A549 (cell line): Measurements from ENCODE around the gene ABCC6. TPM values are rescaled to one million over a fixed set of nuclear protein-coding genes. Genes with fewer than 3 reads are reported as not detected.

Experiments
- ATAC-seq, 2 experiments: fragments of 200-7000 bp in 1 of 2; fragments of >200 bp in 1 of 2; cut with Nextera tagmentation in 1 of 2; cut with Tn5 transposase in 1 of 2; 3 replicates each; pipeline versions ENCODE4 v1.8.0 to v1.9.1; 2018 to 2020; ENCODE audit warnings: mild to moderate bottlenecking in 1 of 2, moderate library complexity in 1 of 2
- CTCF ChIA-PET: fragments of 300-600 bp; sonication (Branson Sonifier 250); formaldehyde crosslinking; extraction: SDS; loops from one replicate; lab custom pipeline; 2021; ENCODE audit warnings: antibody characterized with exemption, inconsistent platforms; lab: Yijun Ruan, JAX
- POLR2A ChIA-PET: fragments of 350-600 bp; formaldehyde crosslinking; extraction: SDS; loops from one replicate; lab custom pipeline; 2021; ENCODE audit warnings: antibody characterized with exemption, inconsistent platforms; lab: Yijun Ruan, JAX
- DNase-seq, 2 experiments: peaks; one replicate each; pipeline versions ENCODE4 v3.0.0 to v3.0.0-alpha.2; 2011 to 2016; ENCODE audit warnings: low read depth in 1 of 2, low spot score in 1 of 2
- FAIRE-seq: peaks from 2 replicates; lab custom pipeline; 2011; peaks lifted over from hg19 to GRCh38; lab: Jason Lieb, UNC
- H3K27ac ChIP-seq, 2 experiments: fragments of >200 bp; sonication (Bioruptor Twin); formaldehyde crosslinking; 3 replicates each; pipeline ENCODE4 v1.5.1; 2016 to 2017
- H3K4me1 ChIP-seq: fragments of >200 bp; sonication (Bioruptor Twin); formaldehyde crosslinking; 3 replicates; pipeline ENCODE4 v1.6.1; 2016
- H3K4me2 ChIP-seq: fragments of >200 bp; sonication (Bioruptor Twin); formaldehyde crosslinking; 3 replicates; pipeline ENCODE4 v1.6.1; 2016
- H3K4me3 ChIP-seq: fragments of >200 bp; sonication (Bioruptor Twin); formaldehyde crosslinking; 3 replicates; pipeline ENCODE4 v1.5.1; 2016
- H3K9me3 ChIP-seq: fragments of >200 bp; sonication (Bioruptor Twin); formaldehyde crosslinking; 3 replicates; pipeline ENCODE4 v1.6.1; 2016
- ATOH8 ChIP-seq: fragments of 250-450 bp; sonication (Bioruptor Pico); IDR thresholded peaks from 2 replicates; pipeline ENCODE4 v1.5.0; 2020; ENCODE audit warnings: low read depth, mild to moderate bottlenecking, moderate library complexity
- CBX2 ChIP-seq: fragments of 200-600 bp; sonication (generic); IDR thresholded peaks from 2 replicates; pipeline ENCODE4 v1.6.1; 2016; ENCODE audit warnings: low read depth, mild to moderate bottlenecking, borderline replicate concordance
- CHD4 ChIP-seq: fragments of 200-600 bp; sonication (generic); IDR thresholded peaks from 2 replicates; pipeline ENCODE4 v1.6.1; 2016; ENCODE audit warnings: antibody characterized with exemption, mild to moderate bottlenecking, borderline replicate concordance
- E2F6 ChIP-seq: IDR thresholded peaks from 2 replicates; pipeline ENCODE4 v1.6.1; 2012; ENCODE audit warnings: low read depth, borderline replicate concordance
- EHMT2 ChIP-seq: fragments of 200-600 bp; sonication (generic); IDR thresholded peaks from 2 replicates; pipeline ENCODE4 v1.6.1; 2016; ENCODE audit warnings: antibody characterized with exemption, low read depth, mild to moderate bottlenecking, moderate library complexity
- FOSL2 ChIP-seq, 2 experiments: fragments of 450-650 bp in 1 of 2; fragments of >200 bp in 1 of 2; sonication (Bioruptor Twin) in 1 of 2; formaldehyde crosslinking; IDR thresholded peaks; 2 replicates each; pipeline versions ENCODE4 v1.5.0 to v1.6.1; 2016 to 2020; ENCODE audit warnings: mild to moderate bottlenecking in 1 of 2, moderate library complexity in 1 of 2
- GATA3 ChIP-seq: IDR thresholded peaks from 2 replicates; pipeline ENCODE4 v1.6.1; 2012; ENCODE audit warnings: borderline replicate concordance
- HMGXB4 ChIP-seq: fragments of 250-450 bp; sonication (Bioruptor Pico); IDR thresholded peaks from 2 replicates; pipeline ENCODE4 v1.5.0; 2021; ENCODE audit warnings: mild to moderate bottlenecking, moderate library complexity, borderline replicate concordance
- HOXA7 ChIP-seq: fragments of 250-450 bp; sonication (Bioruptor Pico); IDR thresholded peaks from 2 replicates; pipeline ENCODE4 v1.5.0; 2020; ENCODE audit warnings: mild to moderate bottlenecking, moderate library complexity
- HOXB5 ChIP-seq: fragments of 250-450 bp; sonication (Bioruptor Pico); IDR thresholded peaks from 2 replicates; pipeline ENCODE4 v1.5.0; 2020; ENCODE audit warnings: mild to moderate bottlenecking, moderate library complexity
- JUNB ChIP-seq: fragments of >200 bp; sonication (Bioruptor Twin); formaldehyde crosslinking; IDR thresholded peaks from 2 replicates; pipeline ENCODE4 v1.6.1; 2016
- MAFK ChIP-seq: fragments of 450-650 bp; IDR thresholded peaks from 2 replicates; pipeline ENCODE4 v1.6.1; 2014; ENCODE audit not compliant: partially characterized antibody
- MAZ ChIP-seq: fragments of 150-350 bp; IDR thresholded peaks from 2 replicates; pipeline ENCODE4 v1.6.1; 2014; ENCODE audit warnings: antibody characterized with exemption, low read depth, low read length, borderline replicate concordance
- MYC ChIP-seq: IDR thresholded peaks from 2 replicates; pipeline ENCODE4 v1.6.1; 2012; ENCODE audit warnings: mild to moderate bottlenecking, inconsistent platforms, low read length, improper control_type of control experiment, borderline replicate concordance
- PBX3 ChIP-seq: IDR thresholded peaks from 2 replicates; pipeline ENCODE4 v1.6.1; 2012
- PHF8 ChIP-seq: fragments of 200-600 bp; sonication (generic); IDR thresholded peaks from 2 replicates; pipeline ENCODE4 v1.6.1; 2016; ENCODE audit warnings: low read depth, mild to moderate bottlenecking, antibody characterized with exemption, moderate library complexity, borderline replicate concordance
- RCOR1 ChIP-seq: fragments of 150-350 bp; IDR thresholded peaks from 2 replicates; pipeline ENCODE4 v1.6.1; 2014; ENCODE audit warnings: antibody characterized with exemption, low read length, low read depth
- REST ChIP-seq: fragments of 200-600 bp; sonication (generic); IDR thresholded peaks from 2 replicates; pipeline ENCODE4 v1.6.1; 2016; ENCODE audit warnings: antibody characterized with exemption, mild to moderate bottlenecking, moderate library complexity
- SREBF2 ChIP-seq: fragments of 450-650 bp; IDR thresholded peaks from 2 replicates; pipeline ENCODE4 v1.6.1; 2014; ENCODE audit warnings: mild to moderate bottlenecking, moderate library complexity
- USF2 ChIP-seq: fragments of 450-650 bp; IDR thresholded peaks from 2 replicates; pipeline ENCODE4 v1.6.1; 2014; ENCODE audit warnings: antibody characterized with exemption
- ZFP36 ChIP-seq: fragments of 450-650 bp; IDR thresholded peaks from 2 replicates; pipeline ENCODE4 v1.6.1; 2014; ENCODE audit warnings: borderline replicate concordance; ENCODE audit not compliant: partially characterized antibody
- ZSCAN20 ChIP-seq: fragments of 250-450 bp; sonication (Bioruptor Pico); IDR thresholded peaks from 2 replicates; pipeline ENCODE4 v1.8.0; 2022; ENCODE audit warnings: mild to moderate bottlenecking, moderate library complexity
- WGBS: methylation state at CpG from one replicate; pipeline ENCODE4 v1.1.6; 2017; ENCODE audit errors: missing lambda C conversion rate; 5-methylcytosine and 5-hydroxymethylcytosine counted together
- polyA plus RNA-seq, 4 experiments: library from polyadenylated mRNA; depleted of rRNA in 3 of 4; stranded (reverse); fragments of >200 nt; fragmentation: RNase III in 1 of 4; extraction: RNeasy Plus Mini Kit Qiagen cat#74134 plus additional on column Dnase treatment in 1 of 4; gene quantifications; 2 replicates in 3 of 4; 3 replicates in 1 of 4; pipeline ENCODE4 v1.2.3, GENCODE V29; 2011 to 2017

ABCC6 gene
- polyA plus RNA-seq, 2 of the 4 experiments (the other 2 are of a cell fraction): 3.6 to 5.0 TPM

GRCh38 chr16:16126896-16127295, 96.4 kb downstream of the ABCC6 start:
- TF ChIP-seq MAZ: no peak
- H3K4me1 ChIP-seq: no peaks in the 10 kb centered on the region
- H3K9me3 ChIP-seq: peaks cover 14% of the 10 kb centered on the region
- peak overlapping the region in 1 of 2 experiments; percentile 69; a peak in 3 of 6 replicates for H3K27ac ChIP-seq
- POLR2A ChIA-PET: no interaction called here
- WGBS: 86% methylated on average over 10 of the region's 10 CpGs
- ATAC-seq: peak; percentile 35 to 39; a peak in 3 of 6 replicates
- CTCF ChIA-PET: interaction anchor here (0.6 to 2.0 kb wide), 27 partner anchors 10 to 451 kb away, joined by 3 to 12 read pairs (median 4); no protein-coding TSS in a partner anchor
- no peak overlapping the region for H3K4me3 ChIP-seq
- no peak overlapping the region for H3K4me2 ChIP-seq
- DNase-seq: no peak
- FAIRE-seq: no peak

- Histone ChIP-seq H3K27ac (no peak overlapping the region), H3K9me3 (peaks cover 14% of the 10 kb centered on the region), H3K4me2 (no peak overlapping the region), H3K4me1 (no peaks in the 10 kb centered on the region), H3K4me3 (no peak overlapping the region)
- ChIA-PET POLR2A (no interaction called here), CTCF (interaction anchor here (1.0 to 2.8 kb wide), 3 partner anchors 248 to 359 kb away, joined by 3 to 7 read pairs (median 5); no protein-coding TSS in a partner anchor)
- FAIRE-seq (no peak), DNase-seq (no peak), ATAC-seq (no peak)
- TF ChIP-seq E2F6: no peak
- TF ChIP-seq REST: no peak
- TF ChIP-seq HMGXB4 (CRISPR knock-in tag): no peak
- TF ChIP-seq MAFK: no peak
- no peak for TF ChIP-seq CHD4
- no peak for TF ChIP-seq USF2
- no peak for TF ChIP-seq HOXB5
- no peak for TF ChIP-seq JUNB
- no peak for TF ChIP-seq HOXA7 (CRISPR knock-in tag)
- no peak for TF ChIP-seq GATA3
- TF ChIP-seq MYC: no peak
- no peak for TF ChIP-seq PHF8
- 92% methylated on average over 3 of the region's 3 CpGs for whole genome bisulfite sequencing
Measured at GRCh38 chr16:16124974-16125373, 98.3 kb downstream of the ABCC6 start.

GRCh38 chr16:16124438-16124837, 98.9 kb downstream of the ABCC6 start:
- no peak for FAIRE-seq
- no peak for ATAC-seq
- no peak for DNase-seq
- Histone ChIP-seq H3K9me3 (peaks cover 14% of the 10 kb centered on the region), H3K27ac (no peak overlapping the region), H3K4me1 (no peaks in the 10 kb centered on the region), H3K4me3 (no peak overlapping the region), H3K4me2 (no peak overlapping the region)
- POLR2A ChIA-PET: no interaction called here
- WGBS: 95% methylated on average over 10 of the region's 10 CpGs
- CTCF ChIA-PET: interaction anchor here (1.0 to 2.8 kb wide), 3 partner anchors 247 to 359 kb away, joined by 3 to 7 read pairs (median 5); no protein-coding TSS in a partner anchor
- no peak for TF ChIP-seq RCOR1
- no peak for TF ChIP-seq EHMT2
- no peak for TF ChIP-seq CBX2
- no peak for TF ChIP-seq ATOH8 (CRISPR knock-in tag)
- TF ChIP-seq ZSCAN20 (CRISPR knock-in tag): no peak
- no peak for TF ChIP-seq ZFP36
- no peak for TF ChIP-seq FOSL2 (IDR thresholded peaks at IDR 0.05)
- TF ChIP-seq FOSL2 (CRISPR knock-in tag; IDR thresholded peaks at IDR 0.05): no peak
- TF ChIP-seq HOXB5: no peak
- TF ChIP-seq PHF8: no peak
- no peak for TF ChIP-seq PBX3
- no peak for TF ChIP-seq SREBF2
